Glomerular visceral epithelial cell (primary cell): ENCODE results near the gene VMAC.

Experiments
- DNase-seq: peaks from one replicate; pipeline ENCODE4 v3.0.0-alpha.2; 2016; ENCODE audit errors: extremely low spot score

VMAC gene

DNA sequence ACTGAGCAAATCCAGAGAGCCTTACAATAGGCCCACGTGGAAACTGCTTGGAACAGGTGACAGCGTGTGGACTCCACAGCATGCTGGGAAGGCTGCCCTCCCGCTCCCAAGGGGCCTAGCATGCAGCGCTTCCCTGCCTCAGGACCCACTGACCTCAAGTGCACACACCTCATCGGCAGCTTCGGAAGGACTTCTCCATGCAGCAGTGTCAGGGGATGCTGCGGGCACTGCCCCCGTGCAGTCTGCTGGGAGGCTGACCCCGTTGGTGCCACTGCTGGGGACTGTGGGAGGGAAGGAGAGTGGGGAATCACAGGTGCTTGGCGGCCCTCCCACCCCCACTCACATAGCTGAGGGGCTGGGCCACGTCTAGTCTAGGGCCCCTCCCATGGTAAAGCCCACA, 26.6 kb downstream of the VMAC start:
- DNase-seq = no peak

GRCh38 chr19:5932146-5932545, 27.5 kb downstream of the VMAC start:
- DNase-seq = no peak

- no peak for DNase-seq
These were observed 28.1 kb downstream of the VMAC start for GRCh38 chr19:5932609-5933262.

DNA sequence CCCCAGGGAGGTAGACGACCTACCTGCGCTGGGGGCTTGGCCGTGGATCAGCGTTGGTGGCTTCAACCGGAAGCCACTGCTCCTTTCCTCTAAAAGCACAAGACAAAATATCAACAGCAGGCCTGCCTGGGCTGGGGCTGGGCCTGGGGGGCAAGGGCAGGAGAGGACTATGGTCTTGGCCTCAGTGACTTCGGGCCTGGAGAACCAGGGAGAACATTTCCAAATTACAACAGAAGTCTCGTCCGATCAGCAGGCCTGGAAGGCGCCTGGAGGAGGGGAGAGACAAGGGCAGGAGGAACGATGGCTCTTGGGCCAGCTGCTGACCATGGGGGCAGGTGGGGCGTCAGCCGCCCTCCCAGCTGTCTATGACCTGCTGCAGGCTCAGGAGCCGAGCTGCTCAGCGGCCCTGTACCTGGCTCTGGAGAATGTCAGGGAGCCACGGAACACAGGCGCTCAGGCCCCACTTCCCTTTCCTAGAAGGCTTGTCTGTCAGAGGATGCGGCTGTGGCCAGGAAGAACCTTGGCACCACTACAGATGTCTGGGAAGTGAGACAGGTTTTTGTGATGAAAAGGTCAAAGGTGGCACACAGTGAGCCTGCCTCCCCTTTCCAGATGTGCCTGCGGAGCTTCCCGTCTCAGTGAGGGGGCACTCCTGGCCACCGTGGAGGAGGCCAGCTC, 28.9 kb downstream of the VMAC start:
- no peak for DNase-seq

DNA sequence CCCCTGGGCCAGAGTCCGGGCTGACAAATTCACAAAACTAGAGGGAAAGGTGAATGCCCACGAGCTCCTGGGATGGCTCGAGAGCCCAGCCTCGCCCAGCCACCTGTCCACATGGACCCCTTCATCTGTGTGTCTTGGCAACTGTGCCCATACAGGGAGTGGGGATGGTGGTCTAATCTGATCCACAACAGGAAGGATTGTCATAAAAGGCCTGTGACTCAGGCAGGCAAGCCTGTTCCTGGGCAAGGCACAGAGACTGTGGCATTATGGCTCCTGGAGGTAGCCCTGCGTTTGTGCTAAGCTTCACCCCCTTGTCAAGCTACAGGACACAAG, 29.4 kb downstream of the VMAC start:
- no peak for DNase-seq

- no peak for DNase-seq
These were observed 30.3 kb downstream of the VMAC start for GRCh38 chr19:5934774-5935472.

DNA sequence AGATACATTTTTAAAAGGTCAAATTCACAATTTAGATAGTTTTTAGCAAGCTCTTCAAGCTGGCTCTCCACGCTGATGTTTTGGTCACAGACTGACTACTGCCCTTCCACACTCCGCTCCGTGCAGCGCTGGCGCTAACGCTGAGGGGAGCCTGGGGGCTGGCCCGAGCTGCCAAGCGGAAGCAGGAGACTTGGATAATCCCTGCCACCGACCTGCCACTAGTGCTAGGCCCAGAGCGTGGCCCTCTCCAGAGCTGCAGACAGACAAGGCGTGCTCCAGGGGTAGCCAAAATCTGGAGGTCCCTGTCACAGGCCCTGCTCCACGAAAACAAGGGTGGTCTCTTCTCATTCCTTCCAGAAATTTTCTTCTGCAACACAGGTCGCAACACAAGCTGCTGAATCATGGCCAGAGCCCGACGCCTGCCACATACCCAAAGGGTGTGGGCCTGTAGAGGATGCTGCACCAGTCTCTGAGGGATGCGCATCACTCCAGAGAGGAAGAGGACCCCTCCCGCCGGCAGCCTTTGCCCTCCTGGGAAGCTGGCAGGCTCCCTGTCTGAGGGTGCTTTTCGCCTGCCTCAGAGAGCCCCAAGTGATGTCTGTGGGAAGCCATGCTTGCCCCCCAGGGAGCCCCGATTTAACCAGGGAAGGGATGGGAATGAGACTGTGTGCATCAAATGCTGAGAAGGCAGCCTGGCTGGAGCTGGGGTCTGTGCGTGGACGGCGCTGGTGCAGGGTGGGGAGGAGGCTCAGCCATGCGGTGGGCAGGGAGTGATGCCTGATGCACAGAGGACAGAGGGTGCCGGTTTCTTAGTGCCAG, 31.0 kb downstream of the VMAC start:
- no peak for DNase-seq

- no peak for DNase-seq
These were observed 31.6 kb downstream of the VMAC start for GRCh38 chr19:5936292-5936592.

GRCh38 chr19:5937550-5937949, 32.9 kb downstream of the VMAC start:
- DNase-seq = no peak

DNA sequence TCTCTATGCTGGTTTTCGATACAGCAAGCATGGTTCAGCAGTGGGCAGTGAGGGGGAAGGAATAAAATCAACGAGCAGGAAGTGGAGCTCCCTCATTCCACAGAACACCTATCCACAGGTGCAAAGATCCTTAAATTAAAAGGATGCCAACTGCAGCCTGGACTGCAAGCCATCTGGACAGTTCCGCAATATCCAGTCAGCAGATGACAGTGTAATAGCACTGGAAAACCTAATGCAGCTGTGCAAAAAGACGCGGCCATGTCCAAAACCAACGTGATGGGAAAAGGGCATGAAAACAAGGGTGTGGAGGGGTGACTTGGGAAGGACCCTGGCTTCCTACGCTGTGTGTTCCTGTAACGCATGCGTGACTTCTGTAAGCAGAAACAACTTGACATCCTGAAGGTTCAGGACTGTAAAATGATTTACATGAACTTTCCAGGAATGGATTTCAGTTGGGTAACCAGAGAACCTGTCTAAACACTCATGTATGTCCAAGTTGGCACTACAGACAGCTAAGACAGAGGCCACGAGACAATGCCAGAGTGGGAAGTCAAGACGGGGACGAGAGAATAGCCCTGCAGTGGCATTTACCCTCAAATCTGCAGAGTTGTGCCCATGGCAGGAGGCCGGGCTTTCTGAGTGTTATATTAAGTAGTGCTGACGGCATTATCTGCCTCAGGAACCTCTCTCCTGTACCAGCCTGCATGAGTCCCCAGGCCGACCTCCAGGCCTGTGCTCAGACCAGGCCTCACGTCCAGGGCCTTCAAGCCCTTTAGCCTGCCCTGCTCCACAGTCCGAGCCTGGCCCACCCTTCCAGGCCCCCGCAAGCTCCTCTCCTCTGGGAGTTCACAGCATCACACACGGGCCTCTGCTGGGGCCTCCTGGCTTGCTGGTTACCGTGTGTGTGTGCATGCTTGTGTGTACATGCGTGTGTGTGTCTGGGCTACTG, 35.9 kb downstream of the VMAC start:
- DNase-seq = no peak

DNA sequence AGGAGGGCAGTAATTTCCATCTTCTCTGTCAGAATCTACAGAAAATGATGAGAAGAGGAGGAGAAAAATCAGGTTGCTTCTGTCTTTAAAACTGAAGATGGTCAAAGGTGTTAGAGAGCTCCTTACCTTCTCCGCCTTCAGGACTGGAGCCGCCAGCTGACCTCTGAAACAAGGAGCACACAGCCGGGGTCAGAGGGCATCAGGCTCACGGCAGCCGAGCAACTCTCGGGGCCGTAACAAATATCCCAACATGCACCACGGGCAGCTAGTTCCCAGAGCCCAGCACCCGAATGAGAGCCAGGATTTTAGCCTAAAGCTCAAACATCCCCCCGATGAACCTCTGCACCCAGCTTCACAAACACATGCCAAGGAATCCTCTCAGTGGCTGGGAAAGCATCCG, 37.0 kb downstream of the VMAC start:
- DNase-seq = no peak

DNA sequence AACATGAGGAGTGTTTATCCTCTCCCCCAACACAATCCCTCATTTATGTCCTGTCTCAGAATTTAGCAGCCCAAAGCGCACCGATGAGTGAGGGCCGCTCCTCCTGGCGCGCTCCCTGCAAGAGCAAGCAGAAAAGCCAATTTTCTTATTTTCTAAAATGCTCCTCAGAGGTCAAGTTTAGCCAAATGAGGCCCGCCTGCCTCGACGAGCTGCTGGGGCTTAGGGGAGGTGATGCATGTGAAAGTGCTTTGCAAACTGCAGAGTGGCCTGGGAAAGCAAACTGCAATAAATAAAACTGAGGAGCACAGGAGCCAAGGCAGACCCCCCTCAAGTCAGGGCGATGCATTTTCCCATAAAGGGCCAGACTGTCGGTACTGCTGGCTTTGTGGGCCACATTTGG, 38.4 kb downstream of the VMAC start:
- no peak for DNase-seq

DNA sequence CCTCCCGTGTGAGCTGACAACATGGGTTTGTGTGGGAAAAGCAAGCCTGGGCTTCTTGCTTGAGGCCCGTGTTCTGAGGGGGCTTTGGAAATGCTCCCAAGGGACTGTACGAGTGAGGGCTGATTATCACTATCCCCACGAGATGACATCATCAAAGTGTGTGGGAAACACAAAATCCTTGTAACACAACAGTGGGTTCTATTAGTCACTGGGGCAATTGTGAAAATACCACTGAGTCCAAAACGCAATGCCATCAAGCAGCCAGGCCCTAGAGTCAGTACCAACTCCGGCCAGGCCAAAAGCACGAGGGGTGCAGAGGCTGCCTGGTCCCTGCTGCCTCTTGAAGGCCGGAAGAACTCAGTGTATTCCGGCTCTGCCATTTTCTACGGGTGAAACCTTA, 39.0 kb downstream of the VMAC start:
- DNase-seq = no peak

DNA sequence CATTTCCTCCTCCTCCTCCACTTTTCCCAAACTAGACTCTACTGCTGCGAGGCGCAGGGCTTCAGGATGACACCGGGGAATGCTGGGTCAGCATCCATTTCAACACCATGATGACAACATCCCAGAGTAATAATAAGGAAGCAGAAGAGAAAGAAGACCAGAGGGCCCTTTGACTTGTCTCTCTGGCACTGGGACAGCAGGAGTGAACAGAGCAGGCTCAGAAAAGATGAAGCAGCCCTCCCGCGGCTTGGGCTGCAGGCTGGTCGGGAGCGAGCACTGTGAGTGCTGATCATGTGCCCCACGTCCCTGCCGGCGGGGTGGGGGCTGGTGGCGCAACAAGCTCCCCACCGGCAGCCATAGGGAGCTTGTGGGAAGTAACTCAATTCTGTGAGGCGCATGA, 42.8 kb downstream of the VMAC start:
- DNase-seq = no peak

GRCh38 chr19:5948752-5949564, 44.3 kb downstream of the VMAC start:
- no peak for DNase-seq

GRCh38 chr19:5949792-5950305, 45.2 kb downstream of the VMAC start:
- DNase-seq = no peak

- DNase-seq = no peak
These were observed 46.1 kb downstream of the VMAC start for GRCh38 chr19:5950741-5951140.

GRCh38 chr19:5951338-5951861, 46.7 kb downstream of the VMAC start:
- DNase-seq = no peak

- no peak for DNase-seq
These were observed 47.7 kb downstream of the VMAC start for GRCh38 chr19:5952193-5953029.
